ENCODE data around the gene SLC25A23.

The SLC25A23 gene

GRCh38 chr19:6481541-6482342 lies 22.1 kb upstream of the SLC25A23 start, which contains the start of gene DENND1C:
TSS of gene DENND1C (minus strand) at chr19:6481787. CDS start at chr19:6481695, 92 bp downstream.
- peak; percentile 67 for DNase-seq

- peak; percentile 44 for DNase-seq
Measured at GRCh38 chr19:6480848-6481415, 21.3 kb upstream of the SLC25A23 start.

GRCh38 chr19:6479836-6480398 lies 20.3 kb upstream of the SLC25A23 start:
- no peak for DNase-seq

- no peak for DNase-seq
Measured at GRCh38 chr19:6478815-6479214, 19.2 kb upstream of the SLC25A23 start.

- no peak for DNase-seq
Measured at GRCh38 chr19:6476896-6477431, 17.4 kb upstream of the SLC25A23 start.

- peak; percentile 46 for DNase-seq
Measured at GRCh38 chr19:6476155-6476895, 16.7 kb upstream of the SLC25A23 start.

- no peak for DNase-seq
Measured at GRCh38 chr19:6475321-6476108, 15.9 kb upstream of the SLC25A23 start.

GRCh38 chr19:6473647-6474046 lies 14.1 kb upstream of the SLC25A23 start:
- no peak for DNase-seq

GRCh38 chr19:6472713-6473112 lies 13.1 kb upstream of the SLC25A23 start:
- DNase-seq = no peak

GRCh38 chr19:6471076-6471475 lies 11.5 kb upstream of the SLC25A23 start:
- no peak for DNase-seq

- DNase-seq = no peak
Measured at GRCh38 chr19:6470173-6470572, 10.6 kb upstream of the SLC25A23 start.

- DNase-seq = no peak
Measured at GRCh38 chr19:6467384-6467783, 7.8 kb upstream of the SLC25A23 start.

- DNase-seq = no peak
Measured at GRCh38 chr19:6466526-6467248, 7.1 kb upstream of the SLC25A23 start.

GRCh38 chr19:6465663-6466062 lies 6.1 kb upstream of the SLC25A23 start:
- DNase-seq = no peak

GRCh38 chr19:6465006-6465405 lies 5.4 kb upstream of the SLC25A23 start:
- DNase-seq = no peak

GRCh38 chr19:6464070-6464873 lies 4.7 kb upstream of the SLC25A23 start, which contains the start of gene CRB3:
TSS of gene CRB3 (plus strand) at chr19:6464271. CDS start at chr19:6464702, 431 bp downstream.
- peak; percentile 66 for DNase-seq

- DNase-seq = peak; percentile 95
Measured at GRCh38 chr19:6460099-6460884, 700 bp upstream of the SLC25A23 start.

GRCh38 chr19:6458695-6459261 lies 814 bp downstream of the SLC25A23 start:
- no peak for DNase-seq

- DNase-seq = no peak
Measured at GRCh38 chr19:6457958-6458694, 1.5 kb downstream of the SLC25A23 start.

Measured in activated CD8-positive, alpha-beta memory T cell treated with anti-CD3 and anti-CD28 coated beads, Interleukin-2, amount 50 U/mL, for 4 hours (primary cell).